Measurements from ENCODE around the gene ZNFX1.

ZNFX1 gene

DNA sequence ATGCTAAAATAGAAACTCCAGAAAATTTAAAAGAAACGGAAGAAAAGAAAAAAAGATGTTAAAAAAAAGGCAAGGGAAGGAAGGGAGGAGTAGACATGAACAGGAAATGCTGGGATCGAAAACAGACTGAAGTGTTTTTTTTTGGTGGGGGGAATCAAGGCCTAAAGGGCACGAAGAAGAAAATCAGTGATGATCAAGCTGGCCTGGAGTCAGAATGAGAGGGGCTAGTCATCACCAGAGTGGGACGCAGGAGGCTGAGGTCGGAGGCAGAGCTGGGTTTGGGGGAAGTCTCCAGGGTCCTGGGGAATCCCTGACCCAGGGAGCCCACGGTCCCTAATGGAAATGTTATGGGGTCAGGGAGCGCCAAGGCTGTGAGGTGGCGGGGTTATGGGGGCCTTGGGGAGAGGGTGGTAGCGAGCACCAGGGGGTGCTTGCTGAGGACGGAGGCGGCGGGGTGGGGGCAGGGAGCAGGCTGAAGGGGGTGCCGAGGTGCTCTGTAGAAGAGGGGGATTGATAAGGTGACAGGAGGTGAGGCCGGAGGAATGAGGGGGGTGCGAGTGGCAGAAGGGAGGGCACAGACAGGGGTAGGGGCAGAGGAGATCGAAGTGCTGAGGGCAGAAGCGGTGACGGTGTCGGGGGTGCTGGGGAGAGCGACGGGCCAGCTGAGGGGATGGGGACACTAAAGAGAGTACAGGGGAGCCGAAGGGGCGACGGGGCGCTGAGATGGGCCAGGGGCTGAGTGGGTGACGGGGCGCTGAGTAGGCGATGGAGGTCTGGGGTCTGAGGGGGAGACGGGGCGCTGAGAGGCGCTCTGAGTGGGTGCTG is 684 bp downstream of the ZNFX1 start:
- no peak for DNase-seq (ENCODE audit: extremely low read depth, low read depth)
- TF ChIP-seq, protein P1, sequence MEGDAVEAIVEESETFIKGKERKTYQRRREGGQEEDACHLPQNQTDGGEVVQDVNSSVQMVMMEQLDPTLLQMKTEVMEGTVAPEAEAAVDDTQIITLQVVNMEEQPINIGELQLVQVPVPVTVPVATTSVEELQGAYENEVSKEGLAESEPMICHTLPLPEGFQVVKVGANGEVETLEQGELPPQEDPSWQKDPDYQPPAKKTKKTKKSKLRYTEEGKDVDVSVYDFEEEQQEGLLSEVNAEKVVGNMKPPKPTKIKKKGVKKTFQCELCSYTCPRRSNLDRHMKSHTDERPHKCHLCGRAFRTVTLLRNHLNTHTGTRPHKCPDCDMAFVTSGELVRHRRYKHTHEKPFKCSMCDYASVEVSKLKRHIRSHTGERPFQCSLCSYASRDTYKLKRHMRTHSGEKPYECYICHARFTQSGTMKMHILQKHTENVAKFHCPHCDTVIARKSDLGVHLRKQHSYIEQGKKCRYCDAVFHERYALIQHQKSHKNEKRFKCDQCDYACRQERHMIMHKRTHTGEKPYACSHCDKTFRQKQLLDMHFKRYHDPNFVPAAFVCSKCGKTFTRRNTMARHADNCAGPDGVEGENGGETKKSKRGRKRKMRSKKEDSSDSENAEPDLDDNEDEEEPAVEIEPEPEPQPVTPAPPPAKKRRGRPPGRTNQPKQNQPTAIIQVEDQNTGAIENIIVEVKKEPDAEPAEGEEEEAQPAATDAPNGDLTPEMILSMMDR (IDR thresholded peaks at IDR 0.05; ENCODE audit: low read depth, low read length) = no peak

DNA sequence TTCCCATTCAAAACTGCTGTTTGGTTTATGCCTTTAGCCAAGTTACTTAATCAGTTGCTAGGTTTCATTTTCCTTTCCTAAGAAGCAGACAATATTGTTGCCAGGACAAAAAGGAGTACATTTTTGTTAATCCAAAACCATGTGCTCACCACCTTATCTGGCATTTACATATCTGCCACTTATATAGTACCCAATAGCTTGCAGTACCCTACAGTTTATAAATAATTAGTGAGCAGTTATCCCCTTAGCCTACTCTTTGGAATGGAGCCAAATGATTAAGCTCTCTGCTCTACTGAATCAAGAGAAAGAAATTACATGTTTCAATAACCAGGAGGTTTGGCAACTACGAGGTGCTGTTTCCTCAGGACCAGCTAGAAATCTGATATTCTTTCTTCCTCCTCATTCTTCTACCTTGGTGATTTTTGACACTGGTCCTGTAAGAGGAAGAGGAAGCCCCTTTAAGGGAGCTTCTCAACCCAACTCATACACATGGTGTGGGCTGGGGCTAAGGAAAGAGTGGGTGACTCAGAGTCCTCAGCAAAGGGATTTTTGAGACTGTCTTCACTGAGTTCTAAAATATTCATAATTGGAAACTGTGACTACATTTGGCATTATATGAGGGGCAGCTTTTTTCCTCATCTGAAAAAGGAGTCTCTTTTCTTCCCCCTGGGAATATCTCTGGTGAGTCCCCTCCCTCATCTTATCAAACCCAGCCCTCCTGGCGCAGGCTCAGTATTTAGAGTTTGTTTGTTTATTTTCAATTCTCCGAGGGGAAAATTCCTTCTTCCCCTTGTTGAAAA is 1.5 kb downstream of the ZNFX1 start:
- TF ChIP-seq, protein P1 (IDR thresholded peaks at IDR 0.05; ENCODE audit: low read depth, low read length) = no peak
- DNase-seq (ENCODE audit: extremely low read depth, low read depth) = no peak

DNA sequence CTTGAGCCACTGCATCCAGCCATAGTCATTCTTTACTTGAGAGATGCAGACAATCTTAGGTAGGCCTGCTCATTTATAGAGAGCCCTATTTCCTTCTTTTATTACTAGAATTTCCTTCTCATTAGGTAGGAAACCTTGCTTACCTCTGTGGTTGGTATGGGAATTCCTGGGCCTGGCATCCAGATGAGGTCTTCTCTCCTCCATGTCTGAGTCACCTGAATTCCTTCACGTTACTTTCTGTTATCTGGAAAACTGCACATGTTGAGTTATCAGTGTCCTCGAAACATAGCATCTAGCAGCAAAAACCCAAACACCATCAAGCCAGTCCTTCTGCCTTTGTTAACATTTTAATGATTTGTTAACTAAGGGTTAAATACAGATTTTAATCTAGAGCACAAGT is 2.2 kb downstream of the ZNFX1 start:
- DNase-seq (ENCODE audit: extremely low read depth, low read depth) = no peak
- TF ChIP-seq, protein P1 (IDR thresholded peaks at IDR 0.05; ENCODE audit: low read depth, low read length) = no peak

DNA sequence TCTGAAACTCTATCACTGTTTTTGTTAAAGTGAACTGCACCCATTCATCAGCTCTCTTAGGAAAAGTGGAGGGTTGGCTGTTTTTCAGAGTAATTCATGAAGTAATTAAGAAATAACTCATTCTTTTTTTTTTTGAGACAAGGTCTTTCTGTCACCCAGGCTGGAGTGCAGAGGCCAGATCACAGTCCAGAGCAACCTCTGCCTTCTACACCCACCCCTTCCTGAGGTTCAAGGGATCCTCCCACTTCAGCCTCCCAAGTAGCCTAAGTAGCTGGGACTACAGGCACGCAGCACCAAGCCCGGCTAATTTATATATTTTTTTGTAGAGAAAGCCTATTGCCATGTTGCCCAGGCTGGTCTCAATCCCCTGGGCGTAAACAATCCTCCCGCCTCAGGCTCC is 2.6 kb downstream of the ZNFX1 start:
- DNase-seq (ENCODE audit: extremely low read depth, low read depth) = no peak
- TF ChIP-seq, protein P1 (IDR thresholded peaks at IDR 0.05; ENCODE audit: low read depth, low read length) = no peak

DNA sequence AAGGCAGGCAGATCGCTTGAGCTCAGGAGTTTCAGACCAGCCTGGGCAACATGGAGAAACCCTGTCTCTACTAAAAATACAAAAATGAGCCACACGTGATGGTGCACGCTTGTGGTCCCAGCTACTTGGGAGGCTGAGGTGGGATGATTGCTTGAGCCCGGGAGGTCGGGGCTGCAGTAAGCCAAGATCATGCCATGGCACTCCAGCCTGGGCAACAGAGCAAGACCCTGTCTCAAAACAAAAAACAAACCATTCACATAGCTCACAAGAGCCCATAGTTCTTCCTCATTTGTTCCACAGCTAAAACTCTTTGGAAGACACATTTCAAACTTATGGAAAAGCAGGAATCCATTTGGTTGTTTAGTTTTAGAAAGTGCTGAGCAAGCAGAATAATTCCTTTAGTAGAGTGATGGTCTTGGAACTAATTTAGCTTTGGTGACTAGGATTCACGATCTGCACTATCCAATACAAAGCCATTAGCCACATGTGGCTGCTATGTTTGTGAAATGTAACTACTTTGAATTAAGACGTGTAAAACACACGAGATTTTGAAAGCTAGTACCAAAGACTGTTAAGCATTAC is 4.1 kb downstream of the ZNFX1 start:
- TF ChIP-seq, protein P1 (IDR thresholded peaks at IDR 0.05; ENCODE audit: low read depth, low read length) = no peak
- DNase-seq (ENCODE audit: extremely low read depth, low read depth) = no peak

DNA sequence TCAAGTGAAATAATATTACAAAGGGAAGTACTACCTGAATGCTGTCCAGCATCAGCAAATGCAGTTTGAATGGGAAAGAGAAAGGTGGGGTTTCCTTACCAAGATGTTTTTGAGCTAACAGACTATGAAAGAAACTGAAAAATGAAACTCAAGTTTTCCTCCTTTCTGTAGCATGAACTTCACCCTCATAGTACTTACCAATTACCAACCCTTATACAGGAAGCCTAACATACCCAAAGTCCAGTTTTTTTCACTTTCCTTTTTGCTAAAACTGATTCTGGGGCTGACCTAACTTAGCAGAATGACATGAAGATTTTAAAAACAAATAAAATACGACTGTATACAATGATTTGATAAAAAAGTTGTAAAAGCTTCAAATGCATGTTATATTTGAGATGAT is 5.2 kb downstream of the ZNFX1 start:
- TF ChIP-seq, protein P1 (IDR thresholded peaks at IDR 0.05; ENCODE audit: low read depth, low read length) = no peak
- DNase-seq (ENCODE audit: extremely low read depth, low read depth) = no peak

DNA sequence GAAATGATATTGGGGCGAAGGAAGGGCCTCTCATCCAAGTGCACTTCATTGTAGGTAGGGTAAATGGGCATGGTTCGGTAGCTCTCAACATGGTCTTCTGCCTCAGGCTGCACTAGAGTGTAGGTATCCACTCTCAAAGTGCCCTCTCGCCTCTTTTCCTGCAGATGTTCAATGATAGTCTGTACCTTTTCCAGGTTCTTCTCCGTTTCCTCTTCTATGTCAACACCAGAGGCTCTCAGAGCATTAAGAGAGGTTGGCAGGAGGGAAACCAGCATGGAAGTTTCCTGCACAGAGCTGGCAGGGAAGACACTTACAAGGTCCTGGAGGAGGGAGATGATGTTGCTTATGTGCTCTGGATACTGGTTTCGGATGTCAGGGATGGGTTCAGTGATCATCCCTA is 7.1 kb downstream of the ZNFX1 start:
- TF ChIP-seq, protein P1 (IDR thresholded peaks at IDR 0.05; ENCODE audit: low read depth, low read length) = no peak
- DNase-seq (ENCODE audit: extremely low read depth, low read depth) = no peak

All from AG09319 (cell line).